IPS-18c (cell line): Measurements from ENCODE around the gene HYCC2.
"Not testable (repeated sequence)": the region's sequence is repeated elsewhere in the genome, so short reads cannot be mapped to it uniquely, and the experiment has no call there.

Source experiments
- H3K4me3 ChIP-seq: 2 replicates; pipeline ENCODE4 v1.7.0; 2013; ENCODE audit warnings: low read depth, mild to moderate bottlenecking, low read length, moderate library complexity; ENCODE audit not compliant: insufficient read depth
- H3K9me3 ChIP-seq: one replicate; pipeline ENCODE4 v1.6.1; 2013; ENCODE audit warnings: mild to moderate bottlenecking, low read length, moderate library complexity; ENCODE audit not compliant: control insufficient read depth, insufficient read depth

Gene HYCC2

GRCh38 chr2:201071479-201072200 is at the start of gene HYCC2, which contains the start of gene NDUFB3:
HYCC2 (minus strand) TSS chr2:201071671; CDS start chr2:201024009, 47,662 bp downstream.
NDUFB3 (plus strand) TSS chr2:201072001; CDS start chr2:201078883, 6,882 bp downstream.
- Histone ChIP-seq H3K9me3 (no peaks in the 10 kb centered on the region), H3K4me3 (peak within 1 kb of the TSS; percentile 62)

- H3K9me3 ChIP-seq: no peaks in the 10 kb centered on the region
- H3K4me3 ChIP-seq: peak overlapping the region; percentile 50
These were observed 47.7 kb upstream of the HYCC2 start for GRCh38 chr2:201118961-201119854.

- no peaks in the 10 kb centered on the region for H3K9me3 ChIP-seq
- peak overlapping the region; percentile 50 for H3K4me3 ChIP-seq
These were observed 46.9 kb upstream of the HYCC2 start for GRCh38 chr2:201118121-201118960.

- H3K9me3 ChIP-seq: not testable (repeated sequence)
- H3K4me3 ChIP-seq: peak overlapping the region; percentile 50; the same call in 1 of the 2 replicates
These were observed 46.2 kb upstream of the HYCC2 start for GRCh38 chr2:201117735-201118094.

GRCh38 chr2:201116959-201117734 is 45.7 kb upstream of the HYCC2 start:
- H3K9me3 ChIP-seq: no peaks in the 10 kb centered on the region
- H3K4me3 ChIP-seq: peak overlapping the region; percentile 55

GRCh38 chr2:201116115-201116958 is 44.9 kb upstream of the HYCC2 start, which contains the start of gene CFLAR:
CFLAR (plus strand) TSS chr2:201116164; CDS start chr2:201129866, 13,702 bp downstream.
- Histone ChIP-seq H3K4me3 (peak within 1 kb of the TSS; percentile 55), H3K9me3 (no peaks in the 10 kb centered on the region)

- H3K4me3 ChIP-seq: no peak overlapping the region
These were observed 43.4 kb upstream of the HYCC2 start for GRCh38 chr2:201114846-201115245.

GRCh38 chr2:201114350-201114749 is 42.9 kb upstream of the HYCC2 start:
- H3K4me3 ChIP-seq: no peak overlapping the region
- no peaks in the 10 kb centered on the region for H3K9me3 ChIP-seq

More at GRCh38 chr2:201114846-201115245, 43.4 kb upstream of the HYCC2 start:
- H3K9me3 ChIP-seq: no peaks in the 10 kb centered on the region

GRCh38 chr2:201111096-201111495 is 39.6 kb upstream of the HYCC2 start:
- no peaks in the 10 kb centered on the region for H3K9me3 ChIP-seq
- H3K4me3 ChIP-seq: no peak overlapping the region

GRCh38 chr2:201110615-201111014 is 39.1 kb upstream of the HYCC2 start:
- no peak overlapping the region for H3K4me3 ChIP-seq

GRCh38 chr2:201109186-201109585 is 37.7 kb upstream of the HYCC2 start:
- Histone ChIP-seq H3K4me3 (no peak overlapping the region), H3K9me3 (no peaks in the 10 kb centered on the region)

More at GRCh38 chr2:201110615-201111014, 39.1 kb upstream of the HYCC2 start:
- no peaks in the 10 kb centered on the region for H3K9me3 ChIP-seq

GRCh38 chr2:201108341-201108740 is 36.9 kb upstream of the HYCC2 start:
- Histone ChIP-seq H3K4me3 (no peak overlapping the region), H3K9me3 (no peaks in the 10 kb centered on the region)

GRCh38 chr2:201107624-201108023 is 36.2 kb upstream of the HYCC2 start:
- Histone ChIP-seq H3K9me3 (no peaks in the 10 kb centered on the region), H3K4me3 (no peak overlapping the region)

- H3K4me3 ChIP-seq: no peak overlapping the region
- H3K9me3 ChIP-seq: no peaks in the 10 kb centered on the region
These were observed 34.3 kb upstream of the HYCC2 start for GRCh38 chr2:201105759-201106158.

- Histone ChIP-seq H3K9me3 (no peaks in the 10 kb centered on the region), H3K4me3 (no peak overlapping the region)
These were observed 29.0 kb upstream of the HYCC2 start for GRCh38 chr2:201100497-201100896.

- no peak overlapping the region for H3K4me3 ChIP-seq
These were observed 22.1 kb upstream of the HYCC2 start for GRCh38 chr2:201093573-201093972.

More at GRCh38 chr2:201093573-201093972, 22.1 kb upstream of the HYCC2 start:
- no peaks in the 10 kb centered on the region for H3K9me3 ChIP-seq
